GM19455 (cell line): Measurements from ENCODE around the gene GPR62.
A peak's percentile ranks its signal among the peaks of the same experiment; 100 is the strongest.
"Not testable (repeated sequence)": the region's sequence is repeated elsewhere in the genome, so short reads cannot be mapped to it uniquely, and the experiment has no call there.

Experiments
- ATAC-seq: cut with Tn5 transposase; IDR thresholded peaks from one replicate; pipeline ENCODE4 v1.9.1; 2021; ENCODE audit not compliant: unreplicated experiment

GPR62 gene

DNA sequence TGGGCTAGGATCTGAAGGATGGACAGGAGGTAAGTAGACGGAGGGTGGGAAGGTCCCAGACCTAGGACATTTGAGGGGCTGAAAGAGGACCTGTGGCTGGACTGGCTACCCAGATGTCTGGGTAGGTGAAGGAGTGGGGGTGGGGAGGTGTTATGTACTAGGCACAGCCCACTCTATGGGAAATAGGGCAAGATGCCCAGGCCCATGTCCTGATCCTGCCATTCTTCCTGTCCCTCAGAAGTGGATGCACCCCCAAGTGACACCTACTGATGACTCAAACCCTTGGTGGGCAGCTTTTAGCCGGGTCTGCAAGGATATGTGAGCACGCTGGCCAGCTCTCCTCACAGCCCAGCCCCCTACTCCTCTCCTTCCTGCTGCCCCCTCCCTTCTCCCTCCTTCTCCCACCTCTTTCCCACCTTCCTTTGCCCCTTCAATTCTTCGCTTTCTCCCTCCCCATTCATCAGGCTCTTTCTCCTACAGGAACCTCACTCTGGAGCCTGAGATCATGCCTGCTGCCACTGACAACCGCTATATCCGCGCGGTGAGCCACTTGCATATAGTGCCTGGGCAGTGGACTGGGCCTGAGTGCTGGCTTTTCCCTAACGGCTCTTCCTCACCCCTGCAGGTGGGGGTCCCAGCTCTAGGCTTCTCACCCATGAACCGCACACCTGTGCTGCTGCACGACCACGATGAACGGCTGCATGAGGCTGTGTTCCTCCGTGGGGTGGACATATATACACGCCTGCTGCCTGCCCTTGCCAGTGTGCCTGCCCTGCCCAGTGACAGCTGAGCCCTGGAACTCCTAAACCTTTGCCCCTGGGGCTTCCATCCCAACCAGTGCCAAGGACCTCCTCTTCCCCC is 33.3 kb downstream of the GPR62 start:
- ATAC-seq, result no peak

DNA sequence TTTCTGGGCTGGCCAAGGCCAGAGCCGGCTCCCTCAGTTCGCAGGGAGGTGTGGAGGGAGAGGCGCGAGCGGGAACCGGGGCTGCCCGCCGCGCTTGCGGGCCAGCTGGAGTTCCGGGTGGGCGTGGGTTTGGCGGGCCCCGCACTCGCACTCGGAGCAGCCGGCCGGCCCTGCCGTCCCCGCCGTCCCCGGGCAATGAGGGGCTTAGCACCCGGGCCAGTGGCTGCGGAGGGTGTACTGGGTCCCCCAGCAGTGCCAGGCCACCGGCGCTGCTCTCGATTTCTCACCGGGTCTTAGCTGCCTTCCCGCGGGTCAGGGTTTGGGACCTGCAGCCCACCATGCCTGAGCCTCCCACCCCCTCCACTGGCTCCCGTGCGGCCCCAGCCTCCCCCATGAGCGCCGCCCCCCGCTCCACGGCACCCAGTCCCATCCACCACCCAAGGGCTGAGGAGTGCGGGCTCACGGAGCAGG is 35.4 kb downstream of the GPR62 start:
- ATAC-seq, result not testable (repeated sequence)

DNA sequence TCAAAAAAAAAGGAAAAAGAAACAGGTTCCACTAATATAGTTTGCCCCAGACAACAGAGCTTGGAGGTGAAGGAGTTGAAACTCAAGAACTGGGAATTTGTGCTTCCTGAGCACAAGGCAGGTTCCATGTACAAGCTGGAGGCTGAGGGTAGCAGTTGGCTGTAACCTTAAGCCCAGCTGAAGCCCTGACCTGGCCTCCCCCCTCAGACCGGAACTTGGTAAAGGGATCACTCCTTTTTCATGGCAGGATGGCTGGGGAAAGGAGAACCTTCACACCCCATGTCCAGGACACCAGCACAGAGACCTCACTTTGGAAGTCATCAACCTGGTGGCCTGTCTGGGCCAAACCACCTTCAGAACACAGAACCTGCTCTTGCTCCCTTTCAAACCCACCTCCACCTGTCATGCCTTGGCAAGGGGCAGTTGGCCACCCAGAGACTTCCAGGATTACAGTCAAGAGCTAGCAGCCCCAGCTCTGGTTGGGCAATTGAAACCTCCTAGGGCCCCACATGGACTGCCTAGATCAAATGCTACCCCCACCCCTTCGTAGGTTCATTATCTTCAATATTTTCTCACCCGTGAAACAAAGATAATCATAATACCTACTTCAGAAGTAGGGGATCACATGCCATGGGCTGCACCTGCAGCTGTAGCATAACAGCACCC is 37.0 kb downstream of the GPR62 start:
- no peak for ATAC-seq

DNA sequence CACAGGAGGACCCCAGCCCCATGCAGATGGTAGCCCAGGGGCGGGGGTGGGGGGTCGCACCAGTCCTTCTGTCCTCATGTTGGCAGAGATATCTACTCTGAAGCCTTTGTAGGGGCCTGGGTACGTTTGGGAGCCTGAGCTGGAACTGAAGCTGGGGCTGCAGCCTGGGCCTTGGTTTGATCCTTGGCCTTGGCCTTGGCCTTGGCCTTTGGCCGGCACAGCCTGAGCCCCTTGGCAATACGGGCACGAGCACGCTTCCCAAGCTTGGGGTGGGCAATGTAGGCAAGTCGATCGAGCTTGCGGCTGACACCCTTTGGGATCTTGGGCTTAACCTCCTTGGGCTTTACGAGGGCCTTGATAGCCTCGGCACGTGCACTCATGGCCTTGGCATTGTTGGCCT is 38.5 kb downstream of the GPR62 start:
- not testable (repeated sequence) for ATAC-seq

DNA sequence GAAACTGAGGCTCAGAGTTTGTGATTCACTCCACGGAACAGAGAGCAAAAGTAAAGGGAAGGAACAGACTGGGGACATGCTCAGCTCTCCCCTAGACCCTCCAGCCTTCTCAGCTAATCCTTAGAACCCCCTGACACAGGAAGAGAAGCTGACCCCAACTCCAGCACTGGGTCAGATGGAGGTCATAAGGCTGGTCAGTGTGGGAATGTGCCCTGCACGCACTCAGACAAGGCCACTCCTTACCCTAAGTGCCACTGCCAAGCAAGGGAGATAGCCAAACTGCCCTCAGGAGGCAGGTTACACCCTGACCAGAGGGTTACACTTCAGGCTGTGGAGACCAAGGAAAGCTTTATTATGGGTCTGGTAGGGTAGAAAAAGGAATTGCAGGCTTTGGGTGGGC is 39.3 kb downstream of the GPR62 start:
- ATAC-seq, result no peak

DNA sequence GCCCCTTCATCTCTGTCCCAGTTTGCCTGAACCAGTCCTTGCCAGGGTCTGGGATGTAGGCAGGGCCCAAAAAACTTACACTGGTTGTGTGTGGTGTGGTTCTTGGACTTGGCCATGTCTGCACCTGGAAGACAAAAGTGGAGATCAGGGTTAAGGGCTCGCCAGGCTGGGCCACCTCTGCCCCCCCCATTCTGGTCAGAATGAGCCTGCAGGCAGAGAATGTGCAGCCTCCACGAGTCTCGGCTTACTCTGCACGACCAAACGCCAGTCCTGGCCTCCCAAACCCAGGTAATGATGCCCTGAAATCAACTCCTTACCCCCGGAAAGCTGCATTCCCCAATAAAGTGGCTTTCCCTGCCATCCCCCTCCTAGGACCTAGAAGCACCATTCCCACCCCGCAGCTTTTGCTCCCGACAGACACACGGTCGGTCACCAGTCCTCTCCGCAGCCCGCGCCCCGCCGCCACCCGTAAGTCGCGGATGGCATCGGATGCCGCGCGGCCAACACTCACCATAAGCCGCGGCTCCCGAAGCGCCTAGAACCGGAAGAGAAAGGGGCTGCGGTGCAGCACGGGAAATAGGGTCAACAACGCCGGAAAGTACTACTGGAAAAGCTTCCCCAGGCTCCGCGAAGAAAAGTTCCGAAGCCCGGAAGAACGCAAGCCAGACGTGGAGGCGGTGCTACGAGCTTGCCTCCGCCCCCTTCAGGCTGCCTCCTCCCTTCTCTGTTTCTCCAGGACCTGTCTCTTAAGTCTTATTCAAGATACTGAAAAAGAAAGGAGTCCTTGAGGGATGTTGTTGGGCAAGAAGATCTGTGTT is 40.4 kb downstream of the GPR62 start, which contains the start of gene RPL29:
Gene RPL29, minus strand, starts transcription at position 550 of the 818 bp plus-strand sequence. Its CDS starts 434 bp downstream, at position 116.
- peak; percentile 77 for ATAC-seq

DNA sequence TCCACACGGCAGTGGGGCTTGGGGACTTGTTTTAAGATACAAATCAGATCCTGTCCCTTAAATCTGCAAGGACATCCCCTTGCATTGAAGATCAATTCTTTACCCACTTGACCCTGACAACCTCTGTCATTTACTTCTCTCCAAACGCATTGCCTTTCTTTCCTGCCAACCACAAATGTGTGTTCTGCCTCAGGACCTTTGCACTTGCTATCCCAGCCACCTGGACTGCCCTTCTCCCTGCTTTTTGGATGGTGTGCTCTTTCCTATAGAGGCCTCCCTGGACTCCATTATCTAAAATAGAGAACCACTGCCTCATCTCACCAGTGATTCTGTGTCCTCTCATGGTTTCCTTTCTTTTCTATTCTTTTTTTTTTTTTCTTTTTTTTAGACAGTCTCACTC is 42.0 kb downstream of the GPR62 start:
- ATAC-seq, result no peak

DNA sequence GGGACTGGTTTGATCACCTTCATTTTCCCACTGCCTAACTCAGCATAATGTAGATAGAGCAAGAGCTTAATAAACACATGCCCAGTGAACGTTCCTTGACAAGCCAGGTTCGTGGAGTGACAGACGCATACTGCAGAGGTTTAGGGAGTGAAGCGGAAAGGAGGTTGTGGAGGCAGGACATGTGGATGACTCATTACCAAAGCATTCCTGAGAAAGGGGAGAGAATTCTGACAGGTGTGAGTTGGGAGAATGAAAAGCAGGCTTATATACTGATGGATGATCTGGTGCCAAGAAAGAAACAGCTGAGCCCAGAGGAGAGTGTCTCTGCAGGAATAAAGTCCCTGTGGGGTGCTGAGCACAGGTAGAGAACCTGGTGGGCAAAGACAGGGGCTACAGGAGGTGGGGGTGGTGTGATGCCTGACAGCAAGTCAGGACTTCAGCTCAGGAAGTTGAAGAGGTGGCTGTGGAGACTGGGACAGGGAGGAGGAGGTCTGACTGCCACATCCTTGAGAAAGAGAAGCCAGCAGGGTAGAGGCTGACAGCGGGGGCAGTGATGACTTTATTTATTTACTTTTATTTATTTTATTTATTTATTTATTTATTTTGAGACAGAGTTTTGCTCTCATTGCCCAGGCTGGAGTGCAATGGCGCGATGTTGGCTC is 42.9 kb downstream of the GPR62 start:
- no peak for ATAC-seq

DNA sequence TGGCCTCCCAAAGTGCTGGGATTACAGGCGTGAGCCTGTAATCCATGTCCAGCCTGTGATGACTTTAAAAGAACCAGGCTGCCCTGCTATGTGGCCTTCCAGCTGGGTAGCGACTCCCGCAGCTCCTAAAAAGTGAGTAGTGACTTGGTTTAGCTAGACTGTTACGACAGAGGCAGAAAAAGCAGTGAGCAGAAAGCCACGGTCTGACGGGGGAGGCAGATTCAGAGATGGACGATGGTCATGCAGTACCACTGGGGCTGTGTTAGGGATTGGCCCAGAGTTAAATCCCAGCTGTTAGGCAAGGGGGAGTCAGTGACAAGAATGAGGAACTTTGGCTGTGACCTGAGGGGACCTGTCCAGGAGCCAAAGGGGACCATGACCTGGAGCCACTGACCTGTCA is 43.6 kb downstream of the GPR62 start:
- no peak for ATAC-seq

DNA sequence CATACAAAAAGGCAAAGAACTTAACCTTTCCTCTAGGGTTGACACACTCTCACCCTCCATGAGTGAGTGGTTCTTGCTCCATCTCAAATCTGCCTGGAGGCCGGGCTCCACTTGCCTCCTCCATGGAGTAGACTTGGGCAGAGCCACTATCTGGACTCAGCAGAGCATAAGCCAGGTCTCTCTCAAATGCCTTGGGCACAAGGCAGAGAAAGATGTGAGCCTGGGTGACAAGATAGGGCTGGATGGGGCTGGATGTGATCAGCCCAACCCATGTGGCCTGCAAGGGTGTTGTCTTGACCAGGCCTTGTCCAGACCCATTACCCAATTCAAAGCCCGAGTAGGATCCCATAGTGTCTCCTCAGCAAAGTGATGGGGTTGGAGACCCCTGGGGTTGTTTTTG is 44.7 kb downstream of the GPR62 start:
- no peak for ATAC-seq

DNA sequence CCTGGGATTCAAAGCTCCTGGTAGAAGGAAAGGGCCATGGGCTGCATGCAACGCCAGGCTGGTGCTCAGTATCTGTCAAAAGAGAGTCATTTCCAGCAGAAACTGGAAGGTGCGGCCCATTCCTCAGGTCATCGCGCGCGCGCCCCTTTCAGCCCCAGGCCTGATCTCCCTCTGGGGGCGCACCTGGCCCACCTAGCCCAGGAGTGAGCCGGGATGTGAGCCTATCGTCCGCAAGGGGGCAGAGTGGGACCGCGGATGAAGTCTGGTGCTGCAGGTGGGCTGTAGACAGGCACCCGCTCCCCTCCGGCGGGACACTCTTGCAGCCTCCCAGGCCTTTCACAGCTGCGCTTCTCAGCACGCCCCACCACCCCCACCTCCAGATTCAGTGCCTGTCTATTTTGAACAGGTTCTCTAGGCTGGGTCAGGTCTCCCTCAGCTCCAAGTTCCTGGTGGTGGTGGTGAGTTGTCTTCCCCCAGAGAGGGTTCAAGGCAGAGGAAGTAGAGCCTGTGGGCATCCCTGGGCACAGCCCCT is 46.3 kb downstream of the GPR62 start:
- ATAC-seq, result peak; percentile 76

DNA sequence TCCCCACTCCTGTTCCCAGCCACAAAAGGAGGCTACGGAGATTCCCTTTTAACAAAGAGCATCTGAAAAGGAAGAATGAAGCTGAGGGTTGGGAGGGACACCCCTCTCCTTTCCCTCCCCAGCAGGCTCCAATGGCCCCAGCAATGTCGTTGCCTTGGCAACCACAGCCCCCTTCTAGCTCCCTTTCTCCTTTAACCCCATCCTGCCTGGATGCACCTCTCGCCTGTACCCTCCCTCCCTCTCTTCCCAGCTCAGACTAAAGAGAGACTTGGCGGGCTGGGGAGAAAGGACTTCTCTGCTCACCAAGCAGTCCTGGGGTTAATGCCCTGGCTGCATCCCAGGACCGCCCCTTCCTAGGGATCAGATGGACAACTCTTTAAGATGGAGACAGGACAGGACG is 47.6 kb downstream of the GPR62 start:
- ATAC-seq, result no peak

DNA sequence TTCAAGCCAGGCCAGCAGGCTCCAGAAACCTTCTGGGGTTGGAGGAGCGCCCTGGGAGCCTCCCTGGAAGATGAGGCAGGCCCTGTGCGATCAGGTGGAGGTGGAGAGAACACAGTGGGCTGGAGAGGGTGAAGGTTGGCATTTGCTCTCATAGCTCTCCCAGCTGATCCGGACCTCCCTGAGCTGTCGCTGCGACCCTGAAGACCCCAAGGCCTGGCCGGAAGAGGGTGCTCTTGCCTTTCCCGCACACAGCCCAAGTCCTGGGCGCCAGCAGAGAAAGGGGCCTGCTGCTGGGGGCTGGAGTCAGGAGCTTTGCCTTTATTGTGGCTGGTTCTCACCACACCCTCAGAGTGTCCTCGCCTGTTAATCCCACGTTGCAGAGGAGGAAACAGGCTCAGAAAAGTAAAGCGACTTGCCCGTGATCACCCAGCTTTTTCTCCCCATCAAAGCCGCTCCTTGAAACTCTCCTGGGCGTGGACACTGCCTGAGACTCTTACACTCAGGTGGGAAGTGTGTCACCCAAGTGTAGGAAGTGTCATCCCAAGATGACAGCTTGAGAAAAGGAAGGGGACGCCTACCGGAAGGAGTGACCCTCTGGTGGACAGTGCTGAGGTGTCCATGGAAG is 49.1 kb downstream of the GPR62 start:
- ATAC-seq, result no peak

DNA sequence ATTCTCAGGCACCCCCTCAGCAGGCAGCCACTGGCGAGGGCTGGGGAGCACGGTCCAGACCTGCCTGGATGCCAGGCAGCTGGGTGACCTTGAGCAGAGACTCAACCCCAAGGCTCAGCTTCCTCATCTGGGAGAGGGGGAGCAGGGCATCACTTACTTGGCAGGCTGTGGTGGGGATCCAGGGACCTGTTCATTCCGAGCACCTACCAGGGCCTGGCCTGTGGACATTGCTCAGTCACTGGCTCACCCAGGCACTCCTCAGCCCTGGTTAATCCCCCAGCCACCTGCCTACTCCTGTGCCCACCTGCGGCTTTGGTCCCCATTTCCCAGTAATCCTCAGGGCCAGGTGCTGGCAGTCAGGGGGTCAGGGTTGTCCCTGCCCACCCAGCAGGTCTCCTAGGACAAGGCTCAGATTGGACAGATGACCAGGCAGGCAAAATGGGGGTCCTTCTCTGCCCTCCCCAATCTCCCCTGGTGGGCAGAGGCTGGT is 49.8 kb downstream of the GPR62 start:
- no peak for ATAC-seq

DNA sequence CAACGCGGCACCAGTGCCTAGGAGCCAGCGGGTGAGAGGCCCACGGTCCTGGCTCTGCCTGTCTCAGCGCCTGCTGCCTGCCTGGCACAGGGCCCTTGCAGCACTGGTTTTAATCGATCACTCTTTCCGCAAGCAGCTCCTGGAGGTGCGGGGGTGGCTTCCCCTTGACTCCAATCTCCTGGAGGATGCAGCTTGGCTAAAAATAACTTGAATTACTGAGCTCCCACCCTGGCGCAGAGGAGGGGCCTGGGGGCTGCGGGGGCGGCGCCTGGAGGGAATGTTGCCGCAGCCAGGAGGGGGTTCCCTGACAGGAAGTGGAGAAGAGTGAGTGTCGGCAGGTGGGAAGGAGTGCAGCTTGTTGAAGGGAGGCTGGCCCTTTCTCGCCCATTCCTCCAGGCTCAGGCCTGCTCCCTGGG is 50.4 kb downstream of the GPR62 start:
- ATAC-seq, result no peak

DNA sequence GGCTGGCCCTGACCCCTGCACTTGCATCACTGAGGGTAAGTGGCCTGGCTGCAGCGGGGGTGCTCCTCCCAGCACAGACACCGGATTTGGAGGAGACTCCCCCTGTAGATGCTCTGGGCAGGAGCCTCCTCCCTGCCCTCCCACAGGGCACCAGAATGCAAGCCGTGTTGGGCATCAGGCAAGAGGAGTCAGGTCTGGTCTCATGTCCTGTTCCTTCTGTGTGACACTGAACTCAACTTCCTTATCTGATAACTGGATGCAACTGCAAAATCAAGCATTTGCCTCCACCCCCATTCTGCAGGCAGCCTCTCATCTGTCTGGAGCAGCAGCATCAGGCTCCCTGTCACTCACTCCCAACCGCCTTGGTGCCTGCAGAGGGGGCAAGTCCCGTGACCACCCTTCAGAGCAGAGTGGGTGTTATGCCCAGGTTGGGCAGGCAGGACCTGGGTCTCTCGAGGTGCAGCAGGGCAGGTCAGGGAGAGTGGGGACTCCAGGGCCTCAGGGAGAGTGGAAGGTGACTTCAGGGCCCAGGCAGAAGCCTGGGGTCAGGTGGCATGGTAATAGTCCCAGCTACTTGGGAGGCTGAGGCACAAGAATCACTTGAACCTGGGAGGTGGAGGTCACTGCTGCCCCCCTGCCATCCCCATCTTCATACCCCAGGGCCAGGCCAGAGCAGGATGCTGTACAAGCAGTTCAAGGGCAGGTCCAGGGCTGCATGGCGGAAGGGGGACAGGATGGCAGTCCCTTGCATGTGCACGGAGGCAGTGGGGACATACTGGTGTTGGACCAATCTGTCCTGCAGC is 51.0 kb downstream of the GPR62 start:
- ATAC-seq, result no peak

DNA sequence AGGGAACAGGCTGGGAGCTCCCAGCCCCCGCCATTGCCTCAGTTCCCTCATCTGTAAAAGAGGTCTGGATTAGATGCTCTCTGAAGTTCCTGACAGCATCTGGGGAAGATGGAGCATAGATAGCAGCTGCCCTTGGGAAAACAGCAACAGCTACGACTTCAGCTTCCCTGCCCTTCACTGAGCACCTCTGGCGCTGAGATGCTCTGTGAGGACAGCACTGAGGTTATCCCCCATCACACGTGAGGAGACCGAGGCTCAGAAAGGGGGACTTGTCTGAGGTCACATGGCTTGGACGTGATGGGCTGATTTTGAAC is 51.6 kb downstream of the GPR62 start:
- no peak for ATAC-seq
